Measurements from ENCODE around the gene ACAP1. TPM values are rescaled to one million over a fixed set of nuclear protein-coding genes. Genes with fewer than 3 reads are reported as not detected.

The ACAP1 gene
- total RNA-seq, 1 experiment from 2014 or later = 58.6 TPM

DNA sequence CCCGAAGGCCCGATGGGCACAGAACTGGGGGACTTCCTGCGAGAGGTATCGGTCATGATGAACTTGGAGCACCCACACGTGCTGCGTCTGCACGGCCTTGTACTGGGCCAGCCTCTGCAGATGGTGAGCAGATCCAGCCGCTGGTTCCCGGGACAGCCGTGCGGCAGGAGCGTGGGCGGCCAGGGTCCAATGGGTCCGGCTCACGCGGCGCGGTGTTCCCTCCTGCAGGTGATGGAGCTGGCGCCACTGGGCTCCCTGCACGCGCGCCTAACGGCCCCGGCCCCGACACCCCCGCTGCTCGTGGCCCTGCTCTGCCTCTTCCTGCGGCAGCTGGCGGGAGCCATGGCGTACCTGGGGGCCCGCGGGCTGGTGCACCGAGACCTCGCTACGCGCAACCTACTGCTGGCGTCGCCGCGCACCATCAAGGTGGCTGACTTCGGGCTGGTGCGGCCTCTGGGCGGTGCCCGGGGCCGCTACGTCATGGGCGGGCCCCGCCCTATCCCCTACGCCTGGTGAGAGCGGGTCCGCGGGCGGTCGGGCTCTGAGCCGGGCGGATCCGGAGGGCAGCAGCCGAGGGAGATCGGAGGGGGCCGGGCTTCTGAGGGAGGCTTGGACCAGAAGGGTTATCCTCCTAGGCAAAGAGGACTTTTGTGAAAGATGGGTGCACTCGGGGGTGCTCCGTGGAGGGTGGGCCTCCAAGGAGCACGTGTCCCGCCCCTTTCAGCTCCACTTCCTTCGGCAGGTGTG is 47.6 kb downstream of the ACAP1 start (continued):
- TF ChIP-seq, protein P1, sequence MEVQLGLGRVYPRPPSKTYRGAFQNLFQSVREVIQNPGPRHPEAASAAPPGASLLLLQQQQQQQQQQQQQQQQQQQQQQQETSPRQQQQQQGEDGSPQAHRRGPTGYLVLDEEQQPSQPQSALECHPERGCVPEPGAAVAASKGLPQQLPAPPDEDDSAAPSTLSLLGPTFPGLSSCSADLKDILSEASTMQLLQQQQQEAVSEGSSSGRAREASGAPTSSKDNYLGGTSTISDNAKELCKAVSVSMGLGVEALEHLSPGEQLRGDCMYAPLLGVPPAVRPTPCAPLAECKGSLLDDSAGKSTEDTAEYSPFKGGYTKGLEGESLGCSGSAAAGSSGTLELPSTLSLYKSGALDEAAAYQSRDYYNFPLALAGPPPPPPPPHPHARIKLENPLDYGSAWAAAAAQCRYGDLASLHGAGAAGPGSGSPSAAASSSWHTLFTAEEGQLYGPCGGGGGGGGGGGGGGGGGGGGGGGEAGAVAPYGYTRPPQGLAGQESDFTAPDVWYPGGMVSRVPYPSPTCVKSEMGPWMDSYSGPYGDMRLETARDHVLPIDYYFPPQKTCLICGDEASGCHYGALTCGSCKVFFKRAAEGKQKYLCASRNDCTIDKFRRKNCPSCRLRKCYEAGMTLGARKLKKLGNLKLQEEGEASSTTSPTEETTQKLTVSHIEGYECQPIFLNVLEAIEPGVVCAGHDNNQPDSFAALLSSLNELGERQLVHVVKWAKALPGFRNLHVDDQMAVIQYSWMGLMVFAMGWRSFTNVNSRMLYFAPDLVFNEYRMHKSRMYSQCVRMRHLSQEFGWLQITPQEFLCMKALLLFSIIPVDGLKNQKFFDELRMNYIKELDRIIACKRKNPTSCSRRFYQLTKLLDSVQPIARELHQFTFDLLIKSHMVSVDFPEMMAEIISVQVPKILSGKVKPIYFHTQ (CRISPR knock-in tag; IDR thresholded peaks at IDR 0.05) = no peak
- TF ChIP-seq, protein P2, sequence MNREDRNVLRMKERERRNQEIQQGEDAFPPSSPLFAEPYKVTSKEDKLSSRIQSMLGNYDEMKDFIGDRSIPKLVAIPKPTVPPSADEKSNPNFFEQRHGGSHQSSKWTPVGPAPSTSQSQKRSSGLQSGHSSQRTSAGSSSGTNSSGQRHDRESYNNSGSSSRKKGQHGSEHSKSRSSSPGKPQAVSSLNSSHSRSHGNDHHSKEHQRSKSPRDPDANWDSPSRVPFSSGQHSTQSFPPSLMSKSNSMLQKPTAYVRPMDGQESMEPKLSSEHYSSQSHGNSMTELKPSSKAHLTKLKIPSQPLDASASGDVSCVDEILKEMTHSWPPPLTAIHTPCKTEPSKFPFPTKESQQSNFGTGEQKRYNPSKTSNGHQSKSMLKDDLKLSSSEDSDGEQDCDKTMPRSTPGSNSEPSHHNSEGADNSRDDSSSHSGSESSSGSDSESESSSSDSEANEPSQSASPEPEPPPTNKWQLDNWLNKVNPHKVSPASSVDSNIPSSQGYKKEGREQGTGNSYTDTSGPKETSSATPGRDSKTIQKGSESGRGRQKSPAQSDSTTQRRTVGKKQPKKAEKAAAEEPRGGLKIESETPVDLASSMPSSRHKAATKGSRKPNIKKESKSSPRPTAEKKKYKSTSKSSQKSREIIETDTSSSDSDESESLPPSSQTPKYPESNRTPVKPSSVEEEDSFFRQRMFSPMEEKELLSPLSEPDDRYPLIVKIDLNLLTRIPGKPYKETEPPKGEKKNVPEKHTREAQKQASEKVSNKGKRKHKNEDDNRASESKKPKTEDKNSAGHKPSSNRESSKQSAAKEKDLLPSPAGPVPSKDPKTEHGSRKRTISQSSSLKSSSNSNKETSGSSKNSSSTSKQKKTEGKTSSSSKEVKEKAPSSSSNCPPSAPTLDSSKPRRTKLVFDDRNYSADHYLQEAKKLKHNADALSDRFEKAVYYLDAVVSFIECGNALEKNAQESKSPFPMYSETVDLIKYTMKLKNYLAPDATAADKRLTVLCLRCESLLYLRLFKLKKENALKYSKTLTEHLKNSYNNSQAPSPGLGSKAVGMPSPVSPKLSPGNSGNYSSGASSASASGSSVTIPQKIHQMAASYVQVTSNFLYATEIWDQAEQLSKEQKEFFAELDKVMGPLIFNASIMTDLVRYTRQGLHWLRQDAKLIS (CRISPR knock-in tag; IDR thresholded peaks at IDR 0.05; ENCODE audit: borderline replicate concordance) = 0 out of 2 replicates have a peak, but pooled peaks have one; percentile 70
- TF ChIP-seq ZNF263 (CRISPR knock-in tag; IDR thresholded peaks at IDR 0.05; ENCODE audit: low read depth) (no peak), SMAD3 (CRISPR knock-in tag; IDR thresholded peaks at IDR 0.05; ENCODE audit: borderline replicate concordance) (no peak), ATF1 (CRISPR knock-in tag; IDR thresholded peaks at IDR 0.05) (no peak), ESRRA (CRISPR knock-in tag; IDR thresholded peaks at IDR 0.05; ENCODE audit: borderline replicate concordance) (no peak; the same call in 1 of the 2 replicates), TP53 (CRISPR knock-in tag; IDR thresholded peaks at IDR 0.05) (0 out of 2 replicates have a peak, but pooled peaks have one; percentile 36), TEAD1 (CRISPR knock-in tag; IDR thresholded peaks at IDR 0.05) (peak; percentile 59; the same call in 1 of the 2 replicates), OVOL2 (CRISPR knock-in tag; IDR thresholded peaks at IDR 0.05; ENCODE audit: borderline replicate concordance) (no peak), CREB1 (CRISPR knock-in tag; IDR thresholded peaks at IDR 0.05) (peak; percentile 49; the same call in 1 of the 2 replicates), NFYB (CRISPR knock-in tag; conservative IDR thresholded peaks at IDR 0.05; ENCODE audit: low read depth) (no peak), ZNF232 (CRISPR knock-in tag; IDR thresholded peaks at IDR 0.05) (peak; percentile 66; the same call in 1 of the 2 replicates), IRF2 (CRISPR knock-in tag; IDR thresholded peaks at IDR 0.05; ENCODE audit: borderline replicate concordance, low read depth) (no peak), ETV6 (CRISPR knock-in tag; IDR thresholded peaks at IDR 0.05) (0 out of 2 replicates have a peak, but pooled peaks have one; percentile 63), SOX15 (CRISPR knock-in tag; IDR thresholded peaks at IDR 0.05) (no peak), TEAD4 (CRISPR knock-in tag; IDR thresholded peaks at IDR 0.05) (no peak), PRRX2 (CRISPR knock-in tag; IDR thresholded peaks at IDR 0.05) (no peak), TCF7 (CRISPR knock-in tag; IDR thresholded peaks at IDR 0.05; ENCODE audit: low read depth) (no peak)
- TF ChIP-seq, protein P3, sequence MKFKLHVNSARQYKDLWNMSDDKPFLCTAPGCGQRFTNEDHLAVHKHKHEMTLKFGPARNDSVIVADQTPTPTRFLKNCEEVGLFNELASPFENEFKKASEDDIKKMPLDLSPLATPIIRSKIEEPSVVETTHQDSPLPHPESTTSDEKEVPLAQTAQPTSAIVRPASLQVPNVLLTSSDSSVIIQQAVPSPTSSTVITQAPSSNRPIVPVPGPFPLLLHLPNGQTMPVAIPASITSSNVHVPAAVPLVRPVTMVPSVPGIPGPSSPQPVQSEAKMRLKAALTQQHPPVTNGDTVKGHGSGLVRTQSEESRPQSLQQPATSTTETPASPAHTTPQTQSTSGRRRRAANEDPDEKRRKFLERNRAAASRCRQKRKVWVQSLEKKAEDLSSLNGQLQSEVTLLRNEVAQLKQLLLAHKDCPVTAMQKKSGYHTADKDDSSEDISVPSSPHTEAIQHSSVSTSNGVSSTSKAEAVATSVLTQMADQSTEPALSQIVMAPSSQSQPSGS (CRISPR knock-in tag; IDR thresholded peaks at IDR 0.05; ENCODE audit: borderline replicate concordance, low read depth) = no peak
- TF ChIP-seq, protein P4, sequence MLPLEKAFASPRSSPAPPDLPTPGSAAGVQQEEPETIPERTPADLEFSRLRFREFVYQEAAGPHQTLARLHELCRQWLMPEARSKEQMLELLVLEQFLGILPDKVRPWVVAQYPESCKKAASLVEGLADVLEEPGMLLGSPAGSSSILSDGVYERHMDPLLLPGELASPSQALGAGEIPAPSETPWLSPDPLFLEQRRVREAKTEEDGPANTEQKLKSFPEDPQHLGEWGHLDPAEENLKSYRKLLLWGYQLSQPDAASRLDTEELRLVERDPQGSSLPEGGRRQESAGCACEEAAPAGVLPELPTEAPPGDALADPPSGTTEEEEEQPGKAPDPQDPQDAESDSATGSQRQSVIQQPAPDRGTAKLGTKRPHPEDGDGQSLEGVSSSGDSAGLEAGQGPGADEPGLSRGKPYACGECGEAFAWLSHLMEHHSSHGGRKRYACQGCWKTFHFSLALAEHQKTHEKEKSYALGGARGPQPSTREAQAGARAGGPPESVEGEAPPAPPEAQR (CRISPR knock-in tag; IDR thresholded peaks at IDR 0.05) = no peak
- TF ChIP-seq, protein P5, sequence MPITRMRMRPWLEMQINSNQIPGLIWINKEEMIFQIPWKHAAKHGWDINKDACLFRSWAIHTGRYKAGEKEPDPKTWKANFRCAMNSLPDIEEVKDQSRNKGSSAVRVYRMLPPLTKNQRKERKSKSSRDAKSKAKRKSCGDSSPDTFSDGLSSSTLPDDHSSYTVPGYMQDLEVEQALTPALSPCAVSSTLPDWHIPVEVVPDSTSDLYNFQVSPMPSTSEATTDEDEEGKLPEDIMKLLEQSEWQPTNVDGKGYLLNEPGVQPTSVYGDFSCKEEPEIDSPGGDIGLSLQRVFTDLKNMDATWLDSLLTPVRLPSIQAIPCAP (CRISPR knock-in tag; IDR thresholded peaks at IDR 0.05) = no peak
- TF ChIP-seq, protein P6, sequence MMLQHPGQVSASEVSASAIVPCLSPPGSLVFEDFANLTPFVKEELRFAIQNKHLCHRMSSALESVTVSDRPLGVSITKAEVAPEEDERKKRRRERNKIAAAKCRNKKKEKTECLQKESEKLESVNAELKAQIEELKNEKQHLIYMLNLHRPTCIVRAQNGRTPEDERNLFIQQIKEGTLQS (CRISPR knock-in tag; conservative IDR thresholded peaks at IDR 0.05) = no peak
- TF ChIP-seq, protein P7, sequence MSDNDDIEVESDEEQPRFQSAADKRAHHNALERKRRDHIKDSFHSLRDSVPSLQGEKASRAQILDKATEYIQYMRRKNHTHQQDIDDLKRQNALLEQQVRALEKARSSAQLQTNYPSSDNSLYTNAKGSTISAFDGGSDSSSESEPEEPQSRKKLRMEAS (CRISPR knock-in tag; IDR thresholded peaks at IDR 0.05) = peak; percentile 95
- TF ChIP-seq, protein P8, sequence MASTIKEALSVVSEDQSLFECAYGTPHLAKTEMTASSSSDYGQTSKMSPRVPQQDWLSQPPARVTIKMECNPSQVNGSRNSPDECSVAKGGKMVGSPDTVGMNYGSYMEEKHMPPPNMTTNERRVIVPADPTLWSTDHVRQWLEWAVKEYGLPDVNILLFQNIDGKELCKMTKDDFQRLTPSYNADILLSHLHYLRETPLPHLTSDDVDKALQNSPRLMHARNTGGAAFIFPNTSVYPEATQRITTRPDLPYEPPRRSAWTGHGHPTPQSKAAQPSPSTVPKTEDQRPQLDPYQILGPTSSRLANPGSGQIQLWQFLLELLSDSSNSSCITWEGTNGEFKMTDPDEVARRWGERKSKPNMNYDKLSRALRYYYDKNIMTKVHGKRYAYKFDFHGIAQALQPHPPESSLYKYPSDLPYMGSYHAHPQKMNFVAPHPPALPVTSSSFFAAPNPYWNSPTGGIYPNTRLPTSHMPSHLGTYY (CRISPR knock-in tag; IDR thresholded peaks at IDR 0.05) = no peak
- TF ChIP-seq, protein P9, sequence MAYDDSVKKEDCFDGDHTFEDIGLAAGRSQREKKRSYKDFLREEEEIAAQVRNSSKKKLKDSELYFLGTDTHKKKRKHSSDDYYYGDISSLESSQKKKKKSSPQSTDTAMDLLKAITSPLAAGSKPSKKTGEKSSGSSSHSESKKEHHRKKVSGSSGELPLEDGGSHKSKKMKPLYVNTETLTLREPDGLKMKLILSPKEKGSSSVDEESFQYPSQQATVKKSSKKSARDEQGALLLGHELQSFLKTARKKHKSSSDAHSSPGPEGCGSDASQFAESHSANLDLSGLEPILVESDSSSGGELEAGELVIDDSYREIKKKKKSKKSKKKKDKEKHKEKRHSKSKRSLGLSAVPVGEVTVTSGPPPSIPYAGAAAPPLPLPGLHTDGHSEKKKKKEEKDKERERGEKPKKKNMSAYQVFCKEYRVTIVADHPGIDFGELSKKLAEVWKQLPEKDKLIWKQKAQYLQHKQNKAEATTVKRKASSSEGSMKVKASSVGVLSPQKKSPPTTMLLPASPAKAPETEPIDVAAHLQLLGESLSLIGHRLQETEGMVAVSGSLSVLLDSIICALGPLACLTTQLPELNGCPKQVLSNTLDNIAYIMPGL (CRISPR knock-in tag; IDR thresholded peaks at IDR 0.05) = 0 out of 2 replicates have a peak, but pooled peaks have one; percentile 50
